Mesenchymal stem cell (in vitro differentiated cells and primary cell): Measurements from ENCODE around the gene ZFP69B.

Experiments used
- DNase-seq: peaks from one replicate; pipeline ENCODE4 v3.0.0-alpha.2; 2013
- H2AFZ ChIP-seq: one replicate; pipeline ENCODE4 v1.6.1; 2013; ENCODE audit warnings: low read depth, mild to moderate bottlenecking, control low read depth, inconsistent platforms, low read length, moderate library complexity
- H2AK5ac ChIP-seq: 2 replicates; pipeline ENCODE4 v1.6.1; 2013; ENCODE audit warnings: low read length, moderate library complexity, mild to moderate bottlenecking, inconsistent platforms; ENCODE audit not compliant: severe bottlenecking
- H2BK120ac ChIP-seq: one replicate; pipeline ENCODE4 v1.6.1; 2013; ENCODE audit warnings: low read depth, mild to moderate bottlenecking, inconsistent platforms, low read length, moderate library complexity
- H2BK12ac ChIP-seq, 2 experiments: one replicate each; pipeline ENCODE4 v1.6.1; 2013; ENCODE audit warnings: inconsistent platforms in 2 of 2, low read length in 2 of 2, mild to moderate bottlenecking in 2 of 2, moderate library complexity in 2 of 2, control low read depth in 1 of 2
- H2BK15ac ChIP-seq: one replicate; pipeline ENCODE4 v1.6.1; 2013; ENCODE audit warnings: mild to moderate bottlenecking, low read depth, inconsistent platforms; ENCODE audit not compliant: poor library complexity, severe bottlenecking
- H2BK5ac ChIP-seq: 2 replicates; pipeline ENCODE4 v1.6.1; 2013; ENCODE audit warnings: low read depth, mild to moderate bottlenecking, low read length, control low read depth, inconsistent platforms; ENCODE audit not compliant: poor library complexity, severe bottlenecking
- H3K14ac ChIP-seq, 2 experiments: one replicate each; pipeline ENCODE4 v1.6.1; 2013; ENCODE audit warnings: inconsistent platforms in 2 of 2, low read length in 2 of 2, control low read depth in 1 of 2, mild to moderate bottlenecking in 1 of 2, moderate library complexity in 1 of 2
- H3K18ac ChIP-seq, 2 experiments: one replicate each; pipeline ENCODE4 v1.6.1; 2013; ENCODE audit warnings: inconsistent platforms in 2 of 2, low read length in 2 of 2, control low read depth in 1 of 2, low read depth in 1 of 2, mild to moderate bottlenecking in 1 of 2
- H3K23ac ChIP-seq, 2 experiments: one replicate each; pipeline ENCODE4 v1.6.1; 2013; ENCODE audit warnings: inconsistent platforms in 2 of 2, low read length in 2 of 2, mild to moderate bottlenecking in 2 of 2, moderate library complexity in 2 of 2, control low read depth in 1 of 2
- H3K27ac ChIP-seq: 2 replicates; pipeline ENCODE4 v1.5.1; 2013; ENCODE audit warnings: mild to moderate bottlenecking, moderate library complexity, low read length, control low read depth, inconsistent platforms; ENCODE audit not compliant: poor library complexity, severe bottlenecking
- H3K27me3 ChIP-seq, 2 experiments: 2 replicates each; pipeline versions ENCODE4 v1.6.1 to v1.7.0; 2013; ENCODE audit warnings: low read length in 2 of 2, mild to moderate bottlenecking in 2 of 2, moderate library complexity in 2 of 2, control low read depth in 1 of 2, inconsistent platforms in 1 of 2; ENCODE audit not compliant: control insufficient read depth in 1 of 2, insufficient read depth in 1 of 2
- H3K36me3 ChIP-seq, 2 experiments: 2 replicates each; pipeline versions ENCODE4 v1.6.1 to v1.7.0; 2013; ENCODE audit warnings: low read length in 2 of 2, control low read depth in 1 of 2, inconsistent platforms in 1 of 2, low read depth in 1 of 2, mild to moderate bottlenecking in 1 of 2; ENCODE audit not compliant: insufficient read depth in 2 of 2, control insufficient read depth in 1 of 2
- H3K4ac ChIP-seq, 2 experiments: one replicate each; pipeline ENCODE4 v1.6.1; 2013; ENCODE audit warnings: inconsistent platforms in 2 of 2, low read length in 2 of 2, mild to moderate bottlenecking in 2 of 2, moderate library complexity in 2 of 2, control low read depth in 1 of 2, low read depth in 1 of 2
- H3K4me1 ChIP-seq: 2 replicates; pipeline ENCODE4 v1.6.1; 2013; ENCODE audit warnings: low read depth, low read length, control low read depth; ENCODE audit not compliant: control insufficient read depth, insufficient read depth
- H3K4me2 ChIP-seq: 2 replicates; pipeline ENCODE4 v1.6.1; 2013; ENCODE audit warnings: low read length, mild to moderate bottlenecking, inconsistent platforms; ENCODE audit not compliant: poor library complexity, severe bottlenecking
- H3K4me3 ChIP-seq, 2 experiments: 2 replicates each; pipeline versions ENCODE4 v1.5.1 to v1.7.0; 2013; ENCODE audit warnings: low read length in 2 of 2, mild to moderate bottlenecking in 2 of 2, control low read depth in 1 of 2, low read depth in 1 of 2; ENCODE audit not compliant: insufficient read depth in 1 of 2
- H3K79me1 ChIP-seq: replicated peaks from 2 replicates; pipeline ENCODE4 v1.6.1; 2013; ENCODE audit warnings: mild to moderate bottlenecking, control low read depth, low read length, inconsistent platforms; ENCODE audit not compliant: poor library complexity, severe bottlenecking
- H3K9ac ChIP-seq: 2 replicates; pipeline ENCODE4 v1.7.0; 2013; ENCODE audit warnings: mild to moderate bottlenecking, low read length, moderate library complexity
- H3K9me3 ChIP-seq: 2 replicates; pipeline ENCODE4 v1.7.0; 2013; ENCODE audit warnings: mild to moderate bottlenecking, low read length; ENCODE audit not compliant: control insufficient read depth
- H4K8ac ChIP-seq: one replicate; pipeline ENCODE4 v1.6.1; 2013; ENCODE audit warnings: inconsistent platforms, mild to moderate bottlenecking, low read length, moderate library complexity
- H4K91ac ChIP-seq: one replicate; pipeline ENCODE4 v1.6.1; 2013; ENCODE audit warnings: mild to moderate bottlenecking, low read length, inconsistent platforms
- WGBS: methylation state at CpG from one replicate; pipeline ENCODE4 v1.1.7; 2013; ENCODE audit warnings: mixed read lengths; 5-methylcytosine and 5-hydroxymethylcytosine counted together

The ZFP69B gene

DNA sequence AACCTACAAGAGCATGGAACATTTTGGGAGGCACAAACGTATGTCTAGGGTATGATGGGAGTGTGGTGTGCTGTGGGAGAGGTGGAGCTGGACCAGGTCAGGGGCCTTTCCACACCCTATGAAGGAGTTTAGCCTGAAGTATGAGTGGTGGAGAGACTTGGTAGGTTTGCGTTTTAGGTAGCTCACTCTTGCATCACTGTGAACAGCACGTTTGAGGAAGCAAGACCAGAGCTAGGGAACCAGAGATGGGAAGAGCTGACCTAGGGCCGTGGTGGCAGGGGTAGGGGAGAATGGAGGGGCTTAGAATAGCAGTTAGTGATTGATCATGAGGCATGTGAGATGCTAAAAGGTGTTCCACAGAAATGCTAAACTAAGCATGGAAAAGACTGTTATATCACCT lies 25.1 kb upstream of the ZFP69B start:
- H3K9ac ChIP-seq: no peak overlapping the region
- H3K4me1 ChIP-seq: no peaks in the 10 kb centered on the region
- H3K9me3 ChIP-seq: no peaks in the 10 kb centered on the region
- H3K27me3 ChIP-seq: no peaks in the 10 kb centered on the region
- H2BK120ac ChIP-seq: no peak overlapping the region
- no peak overlapping the region for H3K4ac ChIP-seq
- no peak overlapping the region for H3K27ac ChIP-seq
- DNase-seq: no peak
- no peak overlapping the region for H2AFZ ChIP-seq
- peaks cover 9 to 43% of the 10 kb centered on the region in 2 experiments for H3K36me3 ChIP-seq
- no peak overlapping the region for H3K4me3 ChIP-seq
- no peak overlapping the region for H2BK15ac ChIP-seq
- H3K4me2 ChIP-seq: no peak overlapping the region
- no peak overlapping the region for H2AK5ac ChIP-seq
- no peak overlapping the region for H2BK12ac ChIP-seq
- no peak overlapping the region for H3K14ac ChIP-seq
- no peak overlapping the region for H3K18ac ChIP-seq
- H2BK5ac ChIP-seq: no peak overlapping the region
- H3K79me1 ChIP-seq: no peaks in the 10 kb centered on the region
- no peak overlapping the region for H3K23ac ChIP-seq
- 91% methylated on average over 4 of the region's 4 CpGs for WGBS
- no peak overlapping the region for H4K8ac ChIP-seq
- H4K91ac ChIP-seq: no peak overlapping the region

DNA sequence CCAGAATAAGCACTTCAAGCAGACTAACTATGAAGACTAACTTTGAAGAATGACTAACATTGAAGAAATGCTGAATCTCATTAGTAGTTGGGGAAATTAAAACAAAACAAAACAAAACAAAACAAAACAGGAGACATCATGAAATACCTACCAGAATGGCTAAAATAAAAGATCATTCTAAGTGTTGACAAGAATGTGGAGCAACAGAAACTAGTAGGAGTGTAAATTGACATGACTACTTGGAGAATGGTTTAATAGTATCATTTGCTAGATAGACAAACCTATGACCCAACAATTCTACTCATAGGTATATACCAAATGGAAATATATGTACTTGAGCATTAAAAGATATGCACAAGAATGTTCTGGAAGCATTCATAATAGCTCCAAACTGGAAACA lies 18.9 kb upstream of the ZFP69B start:
- H3K23ac ChIP-seq: no peak overlapping the region
- no peaks in the 10 kb centered on the region for H3K27me3 ChIP-seq
- H4K8ac ChIP-seq: no peak overlapping the region
- no peak overlapping the region for H3K4me2 ChIP-seq
- no peaks in the 10 kb centered on the region for H3K36me3 ChIP-seq
- no peak overlapping the region for H2AFZ ChIP-seq
- H2BK12ac ChIP-seq: no peak overlapping the region
- H2BK5ac ChIP-seq: no peak overlapping the region
- no peak overlapping the region for H3K18ac ChIP-seq
- no peak overlapping the region for H3K4me3 ChIP-seq
- no peak overlapping the region for H3K9ac ChIP-seq
- H3K9me3 ChIP-seq: peaks cover 4% of the 10 kb centered on the region
- H3K27ac ChIP-seq: no peak overlapping the region
- no peak overlapping the region for H2AK5ac ChIP-seq
- no peak overlapping the region for H2BK15ac ChIP-seq
- DNase-seq: no peak
- H3K79me1 ChIP-seq: no peaks in the 10 kb centered on the region
- H3K4me1 ChIP-seq: no peaks in the 10 kb centered on the region
- H3K4ac ChIP-seq: no peak overlapping the region
- no peak overlapping the region for H2BK120ac ChIP-seq
- H3K14ac ChIP-seq: no peak overlapping the region
- H4K91ac ChIP-seq: no peak overlapping the region

DNA sequence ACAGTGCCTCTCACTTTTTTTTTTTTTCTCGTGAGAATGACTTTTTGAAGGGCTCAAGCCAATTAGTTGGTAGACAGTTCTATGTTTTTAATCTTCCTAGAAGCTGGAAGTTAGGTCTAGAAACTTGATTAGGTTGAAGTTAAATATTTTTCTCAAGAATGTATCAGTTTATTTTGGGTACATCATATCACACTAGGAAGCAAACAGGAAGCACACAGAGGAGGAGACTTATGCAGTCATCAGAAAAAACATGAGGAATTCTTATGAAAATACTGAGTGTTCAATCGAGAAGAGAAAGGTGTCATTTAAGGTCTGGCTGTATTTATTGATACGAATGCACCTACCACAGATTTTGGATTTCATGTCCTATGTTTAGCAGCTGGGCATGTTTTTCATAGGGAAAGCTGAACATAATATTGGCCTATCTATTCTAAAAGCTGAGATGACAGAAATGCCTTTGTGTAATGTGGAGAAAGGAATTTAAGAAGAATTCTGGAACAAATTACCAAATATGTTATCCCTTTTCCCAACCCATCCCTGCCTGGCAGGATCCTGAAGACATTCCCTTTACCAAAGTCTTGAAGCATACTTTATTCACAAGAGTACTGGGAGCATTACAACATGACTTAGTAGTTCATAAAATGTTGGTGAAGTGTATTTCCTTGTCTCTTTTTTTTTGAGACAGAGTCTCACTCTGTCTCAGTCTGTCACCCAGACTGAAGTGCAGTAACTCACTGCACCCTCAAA lies 17.5 kb upstream of the ZFP69B start:
- Histone ChIP-seq H3K4me3 (no peak overlapping the region), H3K14ac (no peak overlapping the region), H2AK5ac (no peak overlapping the region), H3K9ac (no peak overlapping the region), H2AFZ (no peak overlapping the region), H4K91ac (no peak overlapping the region), H3K27me3 (no peaks in the 10 kb centered on the region), H4K8ac (no peak overlapping the region), H3K18ac (no peak overlapping the region), H2BK12ac (no peak overlapping the region), H2BK120ac (no peak overlapping the region), H2BK15ac (no peak overlapping the region), H3K27ac (no peak overlapping the region), H3K4ac (no peak overlapping the region), H3K4me2 (no peak overlapping the region), H3K9me3 (peaks cover 4% of the 10 kb centered on the region), H3K36me3 (no peaks in the 10 kb centered on the region), H3K79me1 (no peaks in the 10 kb centered on the region), H3K4me1 (no peaks in the 10 kb centered on the region), H2BK5ac (no peak overlapping the region), H3K23ac (no peak overlapping the region)
- no peak for DNase-seq
- WGBS: 87% methylated on average over 3 of the region's 3 CpGs

DNA sequence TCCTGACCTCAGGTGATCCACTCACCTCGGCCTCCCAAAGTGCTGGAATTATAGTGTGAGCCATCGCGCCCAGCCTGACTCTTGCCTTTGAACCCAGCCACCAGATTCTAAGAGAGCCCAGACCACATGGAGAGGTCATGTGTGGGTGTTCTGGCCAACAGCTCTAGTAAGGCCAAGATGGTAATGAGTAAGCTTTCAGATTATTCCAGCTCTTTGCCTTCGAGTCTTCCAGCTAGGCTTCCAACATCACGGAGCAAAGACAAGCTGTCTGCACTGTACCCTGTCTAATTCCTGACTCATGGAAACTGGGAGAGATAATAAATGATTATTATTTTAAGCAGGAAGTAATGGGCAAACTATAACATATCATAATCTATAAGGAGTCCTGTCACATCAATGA lies 14.8 kb upstream of the ZFP69B start:
- H3K14ac ChIP-seq: no peak overlapping the region
- no peaks in the 10 kb centered on the region for H3K27me3 ChIP-seq
- no peak overlapping the region for H3K23ac ChIP-seq
- 97% methylated on average over 5 of the region's 5 CpGs for WGBS
- H2BK15ac ChIP-seq: no peak overlapping the region
- no peak overlapping the region for H3K18ac ChIP-seq
- peak overlapping the region; percentile 49 for H3K9ac ChIP-seq
- no peak overlapping the region for H2BK120ac ChIP-seq
- no peak overlapping the region for H4K8ac ChIP-seq
- no peak overlapping the region for H2BK5ac ChIP-seq
- H3K79me1 ChIP-seq: no peaks in the 10 kb centered on the region
- peak overlapping the region in 1 of 2 experiments; percentile 9 for H3K4me3 ChIP-seq
- DNase-seq: no peak
- H3K27ac ChIP-seq: no peak overlapping the region
- no peaks in the 10 kb centered on the region for H3K4me1 ChIP-seq
- no peak overlapping the region for H4K91ac ChIP-seq
- H2BK12ac ChIP-seq: no peak overlapping the region
- H3K4me2 ChIP-seq: no peak overlapping the region
- no peak overlapping the region for H2AFZ ChIP-seq
- H2AK5ac ChIP-seq: no peak overlapping the region
- H3K4ac ChIP-seq: no peak overlapping the region
- H3K36me3 ChIP-seq: no peaks in the 10 kb centered on the region
- H3K9me3 ChIP-seq: peaks cover 4% of the 10 kb centered on the region
